LHCN-M2 (cell line): ENCODE results near the gene DIP2C. TPM values are rescaled to one million over a fixed set of nuclear protein-coding genes. Genes with fewer than 3 reads are reported as not detected.
"Not testable (repeated sequence)": the region's sequence is repeated elsewhere in the genome, so short reads cannot be mapped to it uniquely, and the experiment has no call there.

ENCODE experiments used
- DNase-seq: peaks from one replicate; pipeline ENCODE4 v3.0.0-alpha.2; 2012; ENCODE audit warnings: low read depth
- total RNA-seq: library from RNA; depleted of rRNA; stranded (reverse); fragments of >200 nt; gene quantifications from 2 replicates; pipeline ENCODE4 v1.2.3, GENCODE V29; 2014

DIP2C gene
- total RNA-seq, 1 experiment from 2014 or later, result 4.9 TPM

GRCh38 chr10:483261-483660 is 206.2 kb downstream of the DIP2C start:
- DNase-seq, result no peak

- DNase-seq, result no peak
Observed at GRCh38 chr10:482848-483247, 206.6 kb downstream of the DIP2C start.

DNA sequence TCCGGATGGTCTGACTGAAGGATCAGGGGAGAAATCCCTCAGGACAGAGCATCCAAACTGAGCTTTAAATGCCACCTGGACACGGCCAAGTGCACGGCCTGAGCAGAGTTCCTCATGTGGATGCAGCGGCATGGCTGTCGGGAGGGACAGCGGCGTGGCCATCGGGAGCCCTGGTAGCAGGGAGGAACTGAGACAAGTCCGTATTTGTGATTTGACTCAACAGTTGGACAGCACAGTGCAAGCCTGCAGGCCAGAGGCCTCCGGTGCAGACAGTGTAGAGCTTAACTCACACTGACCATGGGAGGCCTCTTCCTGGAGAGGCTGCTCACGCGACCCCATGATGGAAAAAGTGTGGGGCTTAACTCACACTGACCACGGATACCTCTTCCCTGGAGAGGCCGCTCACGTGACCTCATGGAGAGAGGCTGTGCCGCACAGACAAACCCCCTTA is 207.4 kb downstream of the DIP2C start:
- DNase-seq, result no peak

- no peak for DNase-seq
Observed at GRCh38 chr10:481628-482027, 207.8 kb downstream of the DIP2C start.

GRCh38 chr10:480928-481552 is 208.4 kb downstream of the DIP2C start:
- peak; percentile 76 for DNase-seq

GRCh38 chr10:480498-480927 is 209.0 kb downstream of the DIP2C start:
- no peak for DNase-seq

DNA sequence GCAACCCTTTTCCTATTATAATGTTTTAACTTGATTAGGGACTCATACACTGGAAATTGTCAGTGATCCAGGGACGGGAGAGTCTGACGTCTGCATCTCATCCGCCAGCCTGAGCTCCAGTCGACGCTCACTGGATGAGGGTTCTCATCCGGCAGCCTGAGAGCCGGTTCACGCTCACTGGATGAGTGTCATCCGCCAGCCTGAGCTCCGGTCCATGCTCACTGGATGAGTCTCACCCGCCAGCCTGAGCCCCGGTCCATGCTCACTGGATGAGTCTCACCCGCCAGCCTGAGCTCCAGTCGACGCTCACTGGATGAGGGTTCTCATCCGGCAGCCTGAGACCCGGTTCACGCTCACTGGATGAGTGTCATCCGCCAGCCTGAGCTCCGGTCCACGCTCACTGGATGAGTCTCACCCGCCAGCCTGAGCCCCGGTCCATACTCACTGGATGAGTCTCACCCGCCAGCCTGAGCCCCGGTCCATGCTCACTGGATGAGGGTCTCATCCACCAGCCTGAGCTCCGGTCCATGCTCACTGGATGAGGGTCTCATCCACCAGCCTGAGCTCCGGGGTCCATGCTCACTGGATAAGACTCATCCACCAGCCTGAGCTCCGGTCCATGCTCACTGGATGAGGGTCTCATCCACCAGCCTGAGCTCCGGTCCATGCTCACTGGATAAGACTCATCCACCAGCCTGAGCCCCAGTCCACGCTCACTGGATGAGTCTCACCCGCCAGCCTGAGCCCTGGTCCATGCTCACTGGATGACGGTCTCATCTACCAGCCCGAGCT is 209.6 kb downstream of the DIP2C start:
- not testable (repeated sequence) for DNase-seq

DNA sequence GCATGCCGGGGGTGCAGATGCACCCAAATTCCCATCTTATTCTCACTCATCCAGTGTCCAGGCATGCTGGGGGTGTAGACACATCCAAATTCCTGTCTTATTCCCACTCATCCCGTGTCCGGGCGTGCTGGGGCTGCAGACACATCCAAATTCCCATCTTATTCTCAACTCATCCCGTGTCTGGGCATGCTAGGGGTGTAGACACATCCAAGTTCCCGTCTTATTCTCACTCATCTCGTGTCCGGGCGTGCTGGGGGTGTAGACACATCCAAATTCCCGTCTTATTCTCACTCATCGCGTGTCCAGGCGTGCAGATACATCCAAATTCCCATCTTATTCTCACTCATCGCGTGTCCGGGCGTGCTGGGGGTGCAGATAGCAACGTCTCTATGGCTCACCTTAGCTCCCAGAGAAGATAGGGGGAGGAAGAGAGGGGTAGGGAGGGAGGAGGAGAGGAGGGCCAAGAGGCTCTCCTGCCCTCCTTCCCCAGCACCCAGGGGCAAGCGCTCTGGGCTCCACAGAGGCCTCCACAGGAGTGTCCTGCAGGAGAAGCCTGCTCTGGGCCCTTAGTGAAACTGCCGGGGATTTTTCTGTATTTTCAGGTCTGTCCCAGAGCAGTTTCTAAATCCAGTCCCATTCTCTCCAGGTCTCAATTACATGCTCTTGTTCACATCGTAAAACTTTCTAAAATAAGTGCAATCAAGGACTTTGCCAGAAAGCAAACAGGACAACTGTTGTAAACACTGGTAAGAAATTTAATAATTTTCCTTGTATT is 210.8 kb downstream of the DIP2C start:
- no peak for DNase-seq

DNA sequence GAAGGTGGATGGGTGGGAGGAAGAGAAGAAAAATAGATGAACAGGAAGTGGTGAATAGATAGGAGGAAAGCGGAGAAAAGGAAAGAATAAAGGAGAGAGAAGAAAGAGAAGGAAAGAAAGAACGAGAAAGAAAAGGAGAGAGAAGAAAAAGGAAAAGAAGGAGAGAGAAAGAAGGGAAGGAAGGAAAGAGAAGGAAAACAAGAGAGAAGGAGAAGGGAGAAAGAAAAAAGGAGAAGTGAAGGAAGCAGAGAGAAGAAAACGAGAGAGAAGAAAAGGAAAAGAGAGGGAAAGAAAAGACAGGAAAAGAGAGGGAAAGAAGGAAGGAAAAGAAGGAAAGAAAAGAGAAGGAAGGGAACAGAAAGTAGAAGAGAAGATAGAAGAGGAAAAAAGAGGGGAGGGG is 211.8 kb downstream of the DIP2C start:
- DNase-seq, result no peak

GRCh38 chr10:476455-476780 is 213.1 kb downstream of the DIP2C start:
- no peak for DNase-seq

GRCh38 chr10:475709-476454 is 213.6 kb downstream of the DIP2C start:
- DNase-seq, result no peak

GRCh38 chr10:474946-475345 is 214.5 kb downstream of the DIP2C start:
- no peak for DNase-seq

DNA sequence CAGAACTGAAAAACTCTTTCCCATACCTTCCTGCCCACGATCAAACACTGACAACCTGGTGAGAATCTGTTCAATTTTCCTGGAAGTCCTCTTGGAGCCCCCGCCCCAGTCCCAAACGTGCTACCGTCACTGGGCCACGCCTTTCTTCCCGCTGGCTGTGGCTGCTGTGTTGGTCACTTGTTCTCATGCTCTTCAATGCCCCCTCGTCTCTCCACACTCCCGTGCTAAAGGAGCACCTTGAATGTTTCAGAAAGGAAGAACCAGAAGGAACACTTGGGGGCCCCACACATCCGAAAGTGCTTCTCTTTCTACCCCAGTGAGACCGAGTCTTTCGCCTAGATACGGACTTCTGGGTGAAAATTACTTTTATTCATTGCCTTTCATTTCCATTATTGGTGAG is 215.1 kb downstream of the DIP2C start:
- DNase-seq, result no peak

GRCh38 chr10:472241-472910 is 217.1 kb downstream of the DIP2C start:
- DNase-seq, result no peak

GRCh38 chr10:470339-471003 is 219.0 kb downstream of the DIP2C start:
- no peak for DNase-seq

DNA sequence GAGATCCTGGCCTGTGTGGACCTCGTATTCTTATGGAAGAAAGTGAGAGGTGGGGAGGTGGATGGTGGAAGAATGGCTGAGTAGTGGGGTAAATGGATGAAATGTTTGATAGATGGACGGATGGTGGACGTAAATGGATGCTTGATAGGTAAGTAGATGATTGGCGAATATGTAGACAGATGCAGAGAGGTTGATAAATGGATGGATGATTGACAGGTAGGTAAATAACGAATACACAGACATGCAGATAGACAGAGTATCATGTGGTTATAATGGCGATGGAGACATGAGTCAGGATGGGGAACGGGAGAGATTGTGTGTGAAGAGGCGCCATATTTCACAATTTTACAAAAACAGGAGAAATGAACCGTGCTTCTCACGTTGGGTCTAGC is 219.5 kb downstream of the DIP2C start:
- DNase-seq, result no peak

- DNase-seq, result no peak
Observed at GRCh38 chr10:459743-460142, 229.7 kb downstream of the DIP2C start.

GRCh38 chr10:458421-458851 is 231.0 kb downstream of the DIP2C start:
- DNase-seq, result no peak

DNA sequence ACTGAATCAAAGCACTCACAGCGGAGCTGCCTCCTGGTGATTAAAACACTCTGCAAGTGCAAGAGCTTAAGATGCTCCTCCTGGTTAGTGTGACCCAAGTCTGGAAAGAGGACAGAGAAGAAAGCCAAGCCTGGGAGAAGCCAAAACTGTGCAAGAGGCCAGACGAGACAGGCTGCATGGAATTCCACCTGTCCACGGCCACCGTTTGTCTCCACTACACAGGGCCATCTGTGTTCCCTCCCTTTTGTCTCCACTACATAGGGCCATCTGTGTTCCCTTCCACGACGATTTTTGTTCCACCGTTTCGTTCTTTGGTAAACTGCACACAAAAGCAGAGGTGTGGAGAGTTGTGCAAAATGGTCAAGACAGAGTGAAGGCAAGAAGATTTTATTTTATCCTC is 233.0 kb downstream of the DIP2C start:
- DNase-seq, result no peak

DNA sequence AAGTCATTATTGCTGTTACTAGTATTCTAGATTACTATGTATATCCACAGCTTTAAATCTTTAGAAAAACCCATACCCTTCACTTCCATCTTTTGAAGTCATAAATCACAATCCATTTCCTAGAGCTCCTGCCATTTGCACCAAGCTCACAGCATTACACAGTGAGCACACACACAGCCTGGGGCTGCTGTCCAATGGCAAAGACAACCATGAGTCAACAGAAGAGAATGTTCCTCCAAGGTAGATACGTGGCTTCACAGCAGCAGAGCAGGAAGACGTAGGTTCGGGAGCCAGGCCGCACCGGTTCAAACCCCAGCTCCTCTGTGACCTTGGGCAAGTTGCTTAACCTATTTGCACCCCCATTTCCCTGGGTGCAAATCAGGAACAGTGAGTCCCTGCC is 234.6 kb downstream of the DIP2C start:
- peak; percentile 78 for DNase-seq

GRCh38 chr10:453647-454046 is 235.8 kb downstream of the DIP2C start:
- no peak for DNase-seq
